Sciatic nerve (tissue), 2 donors: Measurements from ENCODE around the gene DAPK1. TPM values are rescaled to one million over a fixed set of nuclear protein-coding genes. Genes with fewer than 3 reads are reported as not detected.
A peak's percentile ranks its signal among the peaks of the same experiment; 100 is the strongest.

Source experiments
- ATAC-seq: fragments of 200-7000 bp; cut with Tn5 transposase; one replicate; pipeline ENCODE4 v1.9.1; 2020; ENCODE audit warnings: mild to moderate bottlenecking, moderate library complexity
- DNase-seq: peaks from one replicate; pipeline ENCODE4 v3.0.0-alpha.2; 2020; ENCODE audit warnings: low spot score
- intact Hi-C: fragments of 100-400 bp; cut with DNase I; formaldehyde crosslinking; loops from one replicate; pipeline ENCODE4 v1.14.2; 2022
- total RNA-seq: library from RNA; stranded (reverse); fragmentation: NEBNext Ultra II Directional; extraction: Animal tissue kit (Norgen Biotek cat#: 25700); gene quantifications from one replicate; pipeline ENCODE4 v1.2.1, GENCODE V29; 2021
- donor health status: DM: no; HTN: no; CAD: no.
- donor health status: DM: no; HTN: no; CAD: no.

DAPK1 gene
- total RNA-seq, result 71.1 TPM

- ATAC-seq, result peak; percentile 78
- peak; percentile 77 for DNase-seq
- intact Hi-C loops, result no loop called here
Observed at GRCh38 chr9:87497604-87498045, at the start of gene DAPK1. Gene DAPK1, plus strand, starts transcription at chr9:87497867. Its CDS starts 1,211 bp downstream, at chr9:87499078.

GRCh38 chr9:87451149-87451548, 46.5 kb upstream of the DAPK1 start:
- ATAC-seq (no peak), DNase-seq (no peak)
- intact Hi-C loops, result no loop called here

- intact Hi-C loops, result no loop called here
- ATAC-seq (no peak), DNase-seq (no peak)
Observed at GRCh38 chr9:87455407-87455806, 42.3 kb upstream of the DAPK1 start.

- no peak for ATAC-seq
- intact Hi-C loops, result no loop called here
- DNase-seq, result no peak
Observed at GRCh38 chr9:87461256-87461655, 36.4 kb upstream of the DAPK1 start.

- ATAC-seq (peak; percentile 89), DNase-seq (no peak)
Observed at GRCh38 chr9:87464110-87464991, 33.3 kb upstream of the DAPK1 start.

GRCh38 chr9:87464992-87465378, 32.7 kb upstream of the DAPK1 start:
- intact Hi-C loops, result no loop called here
- ATAC-seq (no peak), DNase-seq (no peak)

More at GRCh38 chr9:87464110-87464991, 33.3 kb upstream of the DAPK1 start:
- intact Hi-C loops, result no loop called here

- intact Hi-C loops, result no loop called here
- no peak for DNase-seq
- no peak for ATAC-seq
Observed at GRCh38 chr9:87465816-87466215, 31.9 kb upstream of the DAPK1 start.

- no peak for DNase-seq
- no peak for ATAC-seq
- intact Hi-C loops, result no loop called here
Observed at GRCh38 chr9:87467187-87467586, 30.5 kb upstream of the DAPK1 start.

GRCh38 chr9:87469793-87470465, 27.7 kb upstream of the DAPK1 start:
- no peak for DNase-seq
- intact Hi-C loops, result no loop called here
- ATAC-seq, result no peak

- intact Hi-C loops, result no loop called here
- no peak for DNase-seq
- ATAC-seq, result no peak
Observed at GRCh38 chr9:87471746-87472145, 25.9 kb upstream of the DAPK1 start.

- DNase-seq (no peak), ATAC-seq (no peak)
- intact Hi-C loops, result no loop called here
Observed at GRCh38 chr9:87475463-87475862, 22.2 kb upstream of the DAPK1 start.

GRCh38 chr9:87478226-87478992, 19.3 kb upstream of the DAPK1 start:
- ATAC-seq (no peak), DNase-seq (no peak)
- intact Hi-C loops, result no loop called here

- peak; percentile 72 for ATAC-seq
- no peak for DNase-seq
- intact Hi-C loops, result no loop called here
Observed at GRCh38 chr9:87479801-87480201, 17.9 kb upstream of the DAPK1 start.

- intact Hi-C loops, result no loop called here
- no peak for ATAC-seq
Observed at GRCh38 chr9:87481890-87482855, 15.5 kb upstream of the DAPK1 start.

GRCh38 chr9:87490225-87490624, 7.4 kb upstream of the DAPK1 start:
- intact Hi-C loops, result no loop called here

More at GRCh38 chr9:87481890-87482855, 15.5 kb upstream of the DAPK1 start:
- no peak for DNase-seq

GRCh38 chr9:87490907-87491306, 6.8 kb upstream of the DAPK1 start:
- intact Hi-C loops, result no loop called here
- ATAC-seq, result no peak
- no peak for DNase-seq

More at GRCh38 chr9:87490225-87490624, 7.4 kb upstream of the DAPK1 start:
- DNase-seq (no peak), ATAC-seq (no peak)

GRCh38 chr9:87491523-87491922, 6.1 kb upstream of the DAPK1 start:
- DNase-seq, result no peak
- ATAC-seq, result no peak
- intact Hi-C loops, result no loop called here

- no peak for ATAC-seq
- intact Hi-C loops, result no loop called here
- DNase-seq, result no peak
Observed at GRCh38 chr9:87492642-87493041, 5.0 kb upstream of the DAPK1 start.
